NCI-H1105 treated with DMSO at 0.1 percent for 48 hours (cell line): ENCODE measurements around the gene LHX6.

Experiments used
- DNase-seq: peaks from one replicate; lab custom pipeline; 2025; lab: John Stamatoyannopoulos, UW

The LHX6 gene

GRCh38 chr9:122216138-122216797 is 12.5 kb downstream of the LHX6 start:
- DNase-seq: no peak

GRCh38 chr9:122215663-122216062 is 13.1 kb downstream of the LHX6 start:
- no peak for DNase-seq

GRCh38 chr9:122214507-122214906 is 14.2 kb downstream of the LHX6 start:
- DNase-seq: no peak

GRCh38 chr9:122213589-122214413 is 15.0 kb downstream of the LHX6 start:
- DNase-seq: peak; percentile 86

- DNase-seq: no peak
Observed at GRCh38 chr9:122213102-122213588, 15.6 kb downstream of the LHX6 start.

- no peak for DNase-seq
Observed at GRCh38 chr9:122212473-122213004, 16.2 kb downstream of the LHX6 start.

- no peak for DNase-seq
Observed at GRCh38 chr9:122209451-122209850, 19.3 kb downstream of the LHX6 start.

GRCh38 chr9:122207096-122207495 is 21.7 kb downstream of the LHX6 start:
- no peak for DNase-seq

GRCh38 chr9:122206118-122207046 is 22.4 kb downstream of the LHX6 start:
- no peak for DNase-seq

GRCh38 chr9:122205176-122205575 is 23.6 kb downstream of the LHX6 start:
- no peak for DNase-seq

- DNase-seq: no peak
Observed at GRCh38 chr9:122204491-122204890, 24.3 kb downstream of the LHX6 start.

GRCh38 chr9:122204055-122204454 is 24.7 kb downstream of the LHX6 start:
- no peak for DNase-seq

GRCh38 chr9:122202111-122202510 is 26.6 kb downstream of the LHX6 start:
- no peak for DNase-seq

- DNase-seq: no peak
Observed at GRCh38 chr9:122201641-122202040, 27.1 kb downstream of the LHX6 start.

GRCh38 chr9:122200960-122201595 is 27.7 kb downstream of the LHX6 start:
- DNase-seq: no peak

- no peak for DNase-seq
Observed at GRCh38 chr9:122197882-122198281, 30.9 kb downstream of the LHX6 start.

GRCh38 chr9:122197426-122197825 is 31.3 kb downstream of the LHX6 start:
- DNase-seq: peak; percentile 96

GRCh38 chr9:122195875-122196274 is 32.9 kb downstream of the LHX6 start:
- no peak for DNase-seq

- no peak for DNase-seq
Observed at GRCh38 chr9:122193651-122194050, 35.1 kb downstream of the LHX6 start.

- DNase-seq: no peak
Observed at GRCh38 chr9:122192914-122193525, 35.7 kb downstream of the LHX6 start.

- DNase-seq: no peak
Observed at GRCh38 chr9:122192261-122192875, 36.4 kb downstream of the LHX6 start.
